Immature natural killer cell (primary cell): ENCODE measurements around the gene TCFL5. TPM values are rescaled to one million over a fixed set of nuclear protein-coding genes. Genes with fewer than 3 reads are reported as not detected.

ENCODE experiments used
- DNase-seq, 3 donors: peaks; one replicate each; pipeline ENCODE4 v3.0.0; 2022; ENCODE audit warnings: mixed read lengths in 1 of 3
- H3K27ac Mint-ChIP-seq, 6 donors: one replicate each; pipeline ENCODE4 v1.8.0; 2020; ENCODE audit warnings: mixed read lengths in 6 of 6, mild to moderate bottlenecking in 5 of 6, inconsistent platforms in 4 of 6, moderate library complexity in 3 of 6
- H3K27me3 Mint-ChIP-seq, 3 donors: one replicate each; pipeline ENCODE4 v1.8.0; 2020 to 2021; ENCODE audit warnings: low read depth in 3 of 3, mild to moderate bottlenecking in 3 of 3, mixed read lengths in 3 of 3, moderate library complexity in 3 of 3, inconsistent platforms in 1 of 3
- H3K36me3 Mint-ChIP-seq, 3 donors: one replicate each; pipeline ENCODE4 v1.8.0; 2020; ENCODE audit warnings: mixed read lengths in 3 of 3, inconsistent platforms in 2 of 3, mild to moderate bottlenecking in 2 of 3
- H3K4me1 Mint-ChIP-seq, 2 donors: one replicate each; pipeline ENCODE4 v1.8.0; 2020; ENCODE audit warnings: inconsistent platforms in 2 of 2, mild to moderate bottlenecking in 2 of 2, mixed read lengths in 2 of 2, moderate library complexity in 1 of 2
- H3K4me3 Mint-ChIP-seq, 5 donors: one replicate each; pipeline ENCODE4 v1.8.0; 2020; ENCODE audit warnings: mild to moderate bottlenecking in 5 of 5, mixed read lengths in 5 of 5, inconsistent platforms in 3 of 5, moderate library complexity in 3 of 5
- H3K9me3 Mint-ChIP-seq, 6 donors: one replicate each; pipeline ENCODE4 v1.8.0; 2020; ENCODE audit warnings: mild to moderate bottlenecking in 6 of 6, mixed read lengths in 6 of 6, inconsistent platforms in 4 of 6, moderate library complexity in 3 of 6
- polyA plus RNA-seq, 3 donors: library from polyadenylated mRNA; unstranded; fragments of 300-500 nt; fragmentation: Illumina TruSeq; gene quantifications; one replicate each; pipeline ENCODE4 v1.2.3, GENCODE V29; 2021

Gene TCFL5
- polyA plus RNA-seq, 3 donors from 2014 or later, result 0.63 to 2.1 (median 1.1) TPM

- H3K36me3 Mint-ChIP-seq, result peaks cover 0 to 4% (median 0%) of the 10 kb centered on the region in 3 donors
- H3K4me3 Mint-ChIP-seq, result no peak overlapping the region
- no peaks in the 10 kb centered on the region for H3K9me3 Mint-ChIP-seq
- peaks cover 3% of the 10 kb centered on the region in 3 donors for H3K27me3 Mint-ChIP-seq
- peak in 1 of 3 donors; percentile 31 for DNase-seq
- H3K27ac Mint-ChIP-seq, result peak overlapping the region in 5 of 6 donors; percentile 34 to 72 (median 59)
- peaks cover 0 to 9% of the 10 kb centered on the region in 2 donors for H3K4me1 Mint-ChIP-seq
Measured at GRCh38 chr20:62838128-62838891, 23.3 kb downstream of the TCFL5 start.

DNA sequence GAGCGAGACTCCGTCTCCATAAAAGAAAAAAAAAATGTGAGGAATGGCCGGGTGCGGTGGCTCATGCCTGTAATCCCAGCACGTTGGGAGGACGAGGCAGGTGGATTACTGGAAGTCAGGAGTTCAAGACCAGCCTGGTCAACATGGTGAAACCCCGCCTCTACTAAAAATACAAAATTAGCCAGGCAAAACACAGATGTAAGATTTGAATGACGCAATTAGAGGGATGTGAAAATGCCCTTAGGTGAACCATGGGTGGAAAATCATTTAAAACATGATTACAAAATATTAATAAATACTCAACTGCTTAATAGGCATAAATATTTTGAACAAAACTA lies 23.9 kb downstream of the TCFL5 start:
- Mint-ChIP-seq H3K9me3 (no peaks in the 10 kb centered on the region), H3K36me3 (peaks cover 0 to 4% (median 0%) of the 10 kb centered on the region in 3 donors), H3K4me1 (peaks cover 0 to 9% of the 10 kb centered on the region in 2 donors), H3K27ac (peak overlapping the region in 1 of 6 donors; percentile 72), H3K4me3 (no peak overlapping the region), H3K27me3 (peaks cover 3 to 5% (median 3%) of the 10 kb centered on the region in 3 donors)
- DNase-seq, result no peak

- no peaks in the 10 kb centered on the region for H3K9me3 Mint-ChIP-seq
- peaks cover 0 to under 1% (median 0%) of the 10 kb centered on the region in 3 donors for H3K36me3 Mint-ChIP-seq
- no peak for DNase-seq
- H3K27ac Mint-ChIP-seq, result no peak overlapping the region
- H3K4me1 Mint-ChIP-seq, result peaks cover 0 to 9% of the 10 kb centered on the region in 2 donors
- no peak overlapping the region for H3K4me3 Mint-ChIP-seq
- peaks cover 3 to 5% (median 3%) of the 10 kb centered on the region in 3 donors for H3K27me3 Mint-ChIP-seq
Measured at GRCh38 chr20:62836967-62837490, 24.6 kb downstream of the TCFL5 start.

DNA sequence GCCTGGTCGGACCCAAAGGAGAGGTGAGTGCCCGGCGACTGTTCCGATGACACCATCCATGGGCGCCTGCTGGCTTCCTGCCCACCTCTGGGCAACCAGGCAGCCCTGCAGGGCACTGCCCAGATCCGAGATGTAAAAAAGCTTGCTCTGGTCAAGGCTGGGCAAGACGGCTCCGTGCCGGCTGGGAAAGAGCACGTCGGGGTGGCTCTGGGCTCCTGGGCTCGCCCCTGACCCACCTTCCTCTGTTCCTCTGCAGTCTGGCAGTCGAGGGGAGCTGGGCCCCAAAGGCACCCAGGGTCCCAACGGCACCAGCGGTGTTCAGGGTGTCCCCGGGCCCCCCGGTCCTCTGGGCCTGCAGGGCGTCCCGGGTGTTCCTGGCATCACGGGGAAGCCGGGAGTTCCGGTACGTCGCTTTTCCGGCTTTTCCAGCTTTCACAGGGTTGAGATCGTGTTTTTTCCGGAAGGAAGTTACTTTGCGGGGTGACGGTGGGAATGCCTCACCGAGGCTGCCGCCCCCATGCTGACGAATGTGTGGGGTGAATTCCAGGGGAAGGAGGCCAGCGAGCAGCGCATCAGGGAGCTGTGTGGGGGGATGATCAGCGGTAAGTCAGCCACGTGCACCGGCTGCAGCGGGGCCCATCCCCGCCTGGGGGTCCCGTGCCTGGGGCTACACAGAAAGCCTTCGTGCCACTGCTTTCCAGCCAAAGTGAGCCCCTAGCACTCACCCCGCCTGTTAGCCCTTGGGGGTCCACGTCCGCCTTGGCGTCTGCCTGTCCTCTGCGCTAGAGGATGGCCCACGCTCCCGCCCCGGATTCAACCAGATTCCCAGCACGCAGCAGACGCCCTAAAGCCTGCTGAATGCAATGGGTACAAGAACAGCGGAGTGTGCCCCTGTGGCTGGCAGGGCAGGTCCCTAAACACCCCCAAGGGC lies 25.4 kb downstream of the TCFL5 start:
- no peak for DNase-seq
- Mint-ChIP-seq H3K36me3 (no peaks in the 10 kb centered on the region), H3K27me3 (peaks cover 3 to 5% (median 3%) of the 10 kb centered on the region in 3 donors), H3K27ac (no peak overlapping the region), H3K9me3 (no peaks in the 10 kb centered on the region), H3K4me3 (no peak overlapping the region), H3K4me1 (peaks cover 0 to 9% of the 10 kb centered on the region in 2 donors)

- Mint-ChIP-seq H3K27me3 (peaks cover 3 to 5% (median 3%) of the 10 kb centered on the region in 3 donors), H3K27ac (peak overlapping the region in 1 of 6 donors; percentile 28), H3K4me3 (no peak overlapping the region), H3K9me3 (no peaks in the 10 kb centered on the region), H3K4me1 (peaks cover 0 to 9% of the 10 kb centered on the region in 2 donors), H3K36me3 (no peaks in the 10 kb centered on the region)
- DNase-seq, result no peak
Measured at GRCh38 chr20:62834967-62835730, 26.5 kb downstream of the TCFL5 start.

GRCh38 chr20:62832951-62833391 lies 28.7 kb downstream of the TCFL5 start:
- H3K27ac Mint-ChIP-seq, result no peak overlapping the region
- H3K4me3 Mint-ChIP-seq, result no peak overlapping the region
- peaks cover 2 to 5% (median 3%) of the 10 kb centered on the region in 3 donors for H3K27me3 Mint-ChIP-seq
- H3K9me3 Mint-ChIP-seq, result no peaks in the 10 kb centered on the region
- no peaks in the 10 kb centered on the region for H3K36me3 Mint-ChIP-seq
- peaks cover 0 to 2% of the 10 kb centered on the region in 2 donors for H3K4me1 Mint-ChIP-seq
- DNase-seq, result no peak

- H3K36me3 Mint-ChIP-seq, result no peaks in the 10 kb centered on the region
- no peak for DNase-seq
- no peaks in the 10 kb centered on the region for H3K9me3 Mint-ChIP-seq
- peaks cover 0 to 2% of the 10 kb centered on the region in 2 donors for H3K4me1 Mint-ChIP-seq
- H3K27ac Mint-ChIP-seq, result no peak overlapping the region
- peaks cover 0 to 5% (median 2%) of the 10 kb centered on the region in 3 donors for H3K27me3 Mint-ChIP-seq
- no peak overlapping the region for H3K4me3 Mint-ChIP-seq
Measured at GRCh38 chr20:62832212-62832922, 29.3 kb downstream of the TCFL5 start.

GRCh38 chr20:62831854-62832211 lies 29.8 kb downstream of the TCFL5 start:
- Mint-ChIP-seq H3K9me3 (no peaks in the 10 kb centered on the region), H3K4me3 (no peak overlapping the region), H3K4me1 (no peaks in the 10 kb centered on the region), H3K36me3 (no peaks in the 10 kb centered on the region), H3K27ac (no peak overlapping the region), H3K27me3 (peaks cover 0 to 5% (median 0%) of the 10 kb centered on the region in 3 donors)
- DNase-seq, result no peak

- Mint-ChIP-seq H3K4me1 (no peaks in the 10 kb centered on the region), H3K27me3 (peaks cover 0 to 2% (median 0%) of the 10 kb centered on the region in 3 donors), H3K27ac (no peak overlapping the region), H3K36me3 (no peaks in the 10 kb centered on the region), H3K4me3 (no peak overlapping the region), H3K9me3 (no peaks in the 10 kb centered on the region)
- no peak for DNase-seq
Measured at GRCh38 chr20:62831361-62831788, 30.2 kb downstream of the TCFL5 start.

- no peak overlapping the region for H3K27ac Mint-ChIP-seq
- no peaks in the 10 kb centered on the region for H3K36me3 Mint-ChIP-seq
- H3K4me3 Mint-ChIP-seq, result no peak overlapping the region
- peaks cover 0 to 2% (median 0%) of the 10 kb centered on the region in 3 donors for H3K27me3 Mint-ChIP-seq
- no peak for DNase-seq
- H3K9me3 Mint-ChIP-seq, result no peaks in the 10 kb centered on the region
- H3K4me1 Mint-ChIP-seq, result no peaks in the 10 kb centered on the region
Measured at GRCh38 chr20:62830821-62831220, 30.8 kb downstream of the TCFL5 start.

DNA sequence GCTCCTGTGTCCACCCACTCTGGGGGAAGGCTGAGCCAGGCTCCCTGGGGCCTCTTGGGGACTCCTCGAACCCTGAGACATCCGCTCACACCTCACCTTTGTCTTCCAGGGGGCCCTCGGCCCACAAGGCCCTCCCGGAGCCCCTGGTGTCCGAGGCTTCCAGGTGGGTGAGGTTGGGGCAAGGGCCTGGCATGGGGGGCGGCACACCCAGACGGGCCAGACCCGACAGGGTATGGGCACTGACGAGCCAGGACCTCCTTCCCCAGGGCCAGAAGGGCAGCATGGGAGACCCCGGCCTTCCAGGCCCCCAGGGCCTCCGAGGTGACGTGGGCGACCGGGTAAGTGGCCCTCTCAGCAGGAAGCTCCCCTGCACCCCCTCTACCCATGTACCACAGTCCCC lies 31.4 kb downstream of the TCFL5 start:
- Mint-ChIP-seq H3K4me1 (no peaks in the 10 kb centered on the region), H3K27me3 (peaks cover 0 to 2% (median 0%) of the 10 kb centered on the region in 3 donors), H3K9me3 (no peaks in the 10 kb centered on the region), H3K36me3 (no peaks in the 10 kb centered on the region), H3K27ac (no peak overlapping the region), H3K4me3 (no peak overlapping the region)
- no peak for DNase-seq

DNA sequence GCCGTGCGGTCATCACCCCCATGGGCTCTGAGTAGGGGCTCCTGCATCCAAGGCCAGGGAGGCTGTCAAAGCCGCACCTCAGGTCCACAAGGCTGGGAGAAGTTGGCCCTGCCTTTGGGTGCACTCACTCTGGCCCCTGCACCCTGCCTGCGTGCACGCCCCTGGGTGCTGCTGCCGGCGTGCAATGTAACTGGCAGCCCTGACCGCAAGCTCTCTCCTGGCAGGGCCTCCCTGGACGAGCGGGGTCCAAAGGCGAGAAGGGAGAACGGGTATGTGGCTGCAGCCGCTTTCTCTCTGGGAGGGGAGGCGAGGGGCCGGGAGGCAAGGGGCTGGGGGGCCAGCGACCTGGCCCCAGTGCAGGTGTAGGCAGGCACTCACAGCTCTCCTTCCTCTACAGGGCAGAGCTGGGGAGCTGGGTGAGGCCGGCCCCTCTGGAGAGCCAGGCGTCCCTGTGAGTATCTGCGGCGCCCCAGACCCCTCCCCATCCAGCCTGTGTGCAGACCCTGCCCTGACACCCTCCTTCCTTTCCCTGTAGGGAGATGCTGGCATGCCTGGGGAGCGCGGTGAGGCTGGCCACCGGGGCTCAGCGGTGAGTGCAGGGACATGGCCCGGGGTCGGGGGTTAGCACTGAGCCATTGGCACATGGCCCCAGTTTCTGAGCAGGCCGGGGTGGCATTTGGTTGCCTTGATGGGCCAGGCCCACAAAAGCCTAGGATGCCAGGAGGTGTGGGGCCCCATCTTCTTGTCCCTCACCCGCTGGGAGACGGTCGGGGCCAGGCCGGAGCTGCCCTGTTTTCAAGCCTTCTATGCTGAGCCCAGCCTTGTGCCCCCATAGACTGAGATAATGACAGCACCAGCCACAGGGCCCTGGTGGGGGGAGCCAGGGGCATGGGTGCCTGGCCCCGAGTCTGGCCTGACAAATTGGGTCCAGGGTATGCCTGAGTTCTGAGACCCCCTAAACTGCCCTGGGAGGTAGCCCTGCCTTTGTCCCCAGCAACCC lies 32.1 kb downstream of the TCFL5 start:
- Mint-ChIP-seq H3K36me3 (no peaks in the 10 kb centered on the region), H3K27me3 (peaks cover 0 to 2% (median 0%) of the 10 kb centered on the region in 3 donors), H3K9me3 (no peaks in the 10 kb centered on the region), H3K27ac (no peak overlapping the region), H3K4me3 (no peak overlapping the region), H3K4me1 (no peaks in the 10 kb centered on the region)
- no peak for DNase-seq
